Measurements from ENCODE around the gene NOD1.

The NOD1 gene

GRCh38 chr7:30448461-30449189 lies 30.0 kb downstream of the NOD1 start:
- DNase-seq (ENCODE audit: low read depth), result no peak

DNA sequence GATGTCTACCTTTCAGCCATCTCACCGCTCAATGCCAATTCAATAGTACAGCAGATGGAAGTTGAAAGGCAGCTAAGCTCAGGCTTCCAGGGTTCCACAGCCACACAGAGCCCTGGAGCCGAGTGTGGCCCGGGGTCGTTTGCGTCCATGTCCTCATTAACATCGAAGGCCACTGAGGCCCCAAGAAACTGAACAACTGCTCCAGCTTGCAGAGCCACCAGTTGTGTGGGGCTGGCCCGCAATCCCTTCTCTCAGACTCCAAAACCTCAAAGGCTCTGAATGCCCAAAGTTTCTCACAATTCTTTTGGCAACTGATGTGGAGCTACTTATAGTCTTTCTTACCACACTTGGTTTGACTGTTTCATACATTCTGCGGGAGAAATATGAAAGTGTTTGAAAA lies 31.1 kb downstream of the NOD1 start:
- DNase-seq (ENCODE audit: low read depth), result no peak

DNA sequence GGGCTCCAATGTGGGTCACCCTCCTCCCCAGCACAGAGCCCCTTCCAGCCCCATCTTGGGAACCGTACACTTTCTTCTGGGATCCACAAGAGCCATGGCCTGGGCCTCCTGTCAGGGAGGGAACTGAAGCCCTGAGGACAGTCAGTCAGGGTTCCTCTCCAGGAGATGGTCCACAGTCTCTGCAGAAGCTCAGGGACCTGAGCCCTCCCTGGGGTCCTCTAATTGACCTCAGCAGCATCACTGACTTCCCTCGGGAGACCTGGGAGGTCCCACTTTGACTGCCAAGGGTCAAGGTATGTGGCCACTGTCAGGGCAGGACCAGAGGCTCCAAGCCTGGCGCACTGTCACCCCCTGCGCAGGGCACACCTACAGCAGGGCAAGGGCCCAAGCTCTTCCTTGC lies 32.3 kb downstream of the NOD1 start:
- no peak for DNase-seq (ENCODE audit: low read depth)

DNA sequence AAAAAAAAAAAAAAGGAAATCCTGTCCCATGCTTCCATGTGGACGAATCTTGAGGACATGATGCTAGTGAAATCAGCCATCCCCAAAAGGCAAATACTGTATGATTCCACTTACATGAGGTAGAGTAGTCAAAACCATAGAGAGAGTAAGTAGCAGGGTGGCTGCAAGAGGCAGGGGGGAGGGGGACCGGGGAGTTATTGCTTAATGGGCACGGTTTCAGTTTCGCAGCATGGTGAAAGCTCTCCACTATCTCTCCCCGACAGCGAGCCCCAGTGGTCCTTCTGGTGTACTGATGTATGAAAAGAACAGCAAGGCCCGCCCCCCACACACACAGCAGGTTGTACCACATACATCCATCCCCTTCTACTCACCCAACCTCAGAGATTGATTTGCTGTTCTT lies 32.8 kb downstream of the NOD1 start:
- peak; percentile 41 for DNase-seq (ENCODE audit: low read depth)

DNA sequence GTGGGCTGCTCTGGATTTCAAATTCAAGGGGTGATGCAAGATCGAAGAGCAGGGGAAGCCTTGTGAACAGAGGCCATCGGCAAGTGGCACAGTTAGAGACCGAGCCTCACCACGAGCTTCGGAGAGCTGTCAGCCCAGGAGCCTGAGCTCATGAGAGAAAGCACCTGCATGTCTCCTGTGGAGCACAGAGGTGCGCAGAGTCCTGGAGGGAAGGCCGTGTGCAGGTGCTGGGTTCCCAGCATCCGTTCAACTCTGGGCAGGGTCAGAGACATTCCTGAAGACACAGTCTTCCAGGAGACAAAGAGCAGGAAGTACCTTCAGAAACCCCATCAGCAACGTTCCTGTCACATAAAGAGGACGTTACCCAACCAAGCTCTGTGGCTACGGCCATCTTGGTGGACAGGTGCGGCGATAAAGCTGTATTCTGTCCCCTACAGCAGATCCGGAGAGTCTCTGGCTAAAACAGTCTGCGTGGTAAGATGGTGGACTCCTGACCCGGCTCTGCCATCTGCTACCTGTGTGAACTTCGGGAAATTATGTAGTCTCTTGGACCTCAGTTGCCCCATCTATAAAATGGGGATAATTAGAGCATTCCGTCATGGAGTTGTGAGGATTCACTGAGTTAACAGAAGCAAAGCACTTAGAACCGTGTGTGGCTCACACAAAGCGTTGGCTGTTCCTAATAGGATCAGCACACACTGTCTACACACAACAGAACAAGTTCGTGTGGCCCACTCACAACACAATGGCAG lies 40.6 kb downstream of the NOD1 start:
- DNase-seq (ENCODE audit: low read depth), result no peak

DNA sequence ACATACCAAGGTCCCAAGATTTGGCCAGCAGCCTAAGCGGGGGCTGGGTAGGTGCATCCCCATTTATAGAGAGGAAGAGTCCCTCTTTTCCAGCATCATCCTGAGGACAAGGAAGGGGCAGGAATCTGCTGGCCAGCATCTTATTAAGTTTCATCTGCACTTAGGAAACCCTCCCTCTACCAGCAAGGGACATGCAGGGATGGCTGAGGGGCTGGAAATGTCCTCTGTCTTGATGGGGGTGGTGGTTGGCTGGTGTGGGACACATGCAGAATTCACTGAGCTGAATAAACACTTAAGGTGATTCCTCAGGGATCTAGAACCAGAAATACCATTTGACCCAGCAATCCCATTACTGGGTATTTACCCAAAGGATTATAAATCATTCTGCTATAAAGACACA lies 42.1 kb downstream of the NOD1 start:
- no peak for DNase-seq (ENCODE audit: low read depth)

GRCh38 chr7:30436046-30436445 lies 42.5 kb downstream of the NOD1 start:
- no peak for DNase-seq (ENCODE audit: low read depth)

DNA sequence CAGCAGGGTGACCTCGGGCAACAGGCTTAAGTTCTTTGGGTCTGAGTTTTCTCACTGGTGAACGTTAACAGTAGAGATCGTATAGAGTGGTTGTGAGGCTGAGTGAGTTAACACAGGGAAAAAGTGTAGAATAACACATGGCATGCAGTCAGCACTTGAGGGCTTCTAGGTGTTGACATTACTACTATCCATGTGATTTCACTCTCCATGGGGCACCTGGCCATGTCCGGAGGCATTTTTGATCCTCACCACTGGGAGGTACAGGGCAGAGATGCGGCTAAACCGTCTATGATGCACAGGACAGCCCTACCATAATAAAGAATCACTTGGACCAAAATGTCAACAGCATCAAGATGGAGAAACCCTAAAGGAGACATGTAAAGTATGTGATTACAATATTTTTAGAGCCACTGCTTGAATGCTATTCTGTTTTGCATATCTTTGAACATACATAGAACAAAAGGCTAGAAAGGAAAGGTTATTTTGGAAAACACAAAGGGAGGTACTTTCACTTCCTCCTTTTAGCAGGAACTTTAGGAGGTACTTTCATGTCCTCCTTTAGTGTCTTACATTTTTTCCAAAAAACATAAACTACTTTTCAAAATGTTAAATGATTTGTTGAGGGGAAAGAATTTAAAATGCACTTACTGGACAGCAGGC lies 44.3 kb downstream of the NOD1 start:
- no peak for DNase-seq (ENCODE audit: low read depth)

GRCh38 chr7:30433506-30433905 lies 45.1 kb downstream of the NOD1 start:
- no peak for DNase-seq (ENCODE audit: low read depth)

DNA sequence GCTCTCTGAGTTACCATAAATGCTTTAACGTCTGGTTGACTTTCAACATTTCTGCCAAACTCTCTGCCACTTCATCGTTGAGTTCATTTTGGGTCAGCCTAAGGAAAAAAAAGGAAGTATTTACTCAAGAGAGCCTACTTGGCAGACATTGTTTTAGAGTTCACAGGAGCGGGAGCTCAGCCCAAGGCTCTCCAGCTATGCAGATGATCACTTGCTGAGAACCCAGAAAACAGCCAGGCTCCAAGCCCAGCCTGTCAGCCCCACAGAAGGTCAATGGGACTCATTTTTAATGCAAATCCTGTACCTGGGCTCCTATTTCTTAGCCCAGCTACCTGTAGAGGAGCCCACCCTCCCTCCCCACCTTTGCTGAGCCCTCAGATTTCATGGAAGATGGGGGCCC lies 45.5 kb downstream of the NOD1 start:
- no peak for DNase-seq (ENCODE audit: low read depth)

- DNase-seq (ENCODE audit: low read depth), result no peak
Measured at GRCh38 chr7:30430777-30431176, 47.8 kb downstream of the NOD1 start.

DNA sequence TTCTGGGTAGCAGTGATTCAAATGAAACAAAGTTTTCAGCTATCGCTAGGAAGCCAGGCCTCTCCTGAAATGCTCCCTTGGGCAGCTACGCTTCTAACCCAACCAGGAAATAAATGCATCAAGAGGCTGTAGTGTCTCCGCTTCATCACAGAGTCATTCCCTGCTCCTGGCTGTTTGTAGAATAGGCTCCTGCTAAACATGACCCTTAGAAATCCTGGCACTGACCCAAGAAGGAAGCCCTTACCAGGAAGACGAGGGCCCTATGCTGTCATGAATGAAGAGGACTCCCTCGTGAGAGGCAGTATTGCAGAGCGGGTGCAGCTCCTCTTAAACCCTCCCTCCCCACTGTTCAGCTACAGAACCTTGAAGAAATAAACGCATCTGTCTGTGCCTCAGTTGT lies 48.3 kb downstream of the NOD1 start:
- DNase-seq (ENCODE audit: low read depth), result no peak

- no peak for DNase-seq (ENCODE audit: low read depth)
Measured at GRCh38 chr7:30429156-30429530, 49.4 kb downstream of the NOD1 start.

- DNase-seq (ENCODE audit: low read depth), result no peak
Measured at GRCh38 chr7:30428246-30429155, 50.1 kb downstream of the NOD1 start.

DNA sequence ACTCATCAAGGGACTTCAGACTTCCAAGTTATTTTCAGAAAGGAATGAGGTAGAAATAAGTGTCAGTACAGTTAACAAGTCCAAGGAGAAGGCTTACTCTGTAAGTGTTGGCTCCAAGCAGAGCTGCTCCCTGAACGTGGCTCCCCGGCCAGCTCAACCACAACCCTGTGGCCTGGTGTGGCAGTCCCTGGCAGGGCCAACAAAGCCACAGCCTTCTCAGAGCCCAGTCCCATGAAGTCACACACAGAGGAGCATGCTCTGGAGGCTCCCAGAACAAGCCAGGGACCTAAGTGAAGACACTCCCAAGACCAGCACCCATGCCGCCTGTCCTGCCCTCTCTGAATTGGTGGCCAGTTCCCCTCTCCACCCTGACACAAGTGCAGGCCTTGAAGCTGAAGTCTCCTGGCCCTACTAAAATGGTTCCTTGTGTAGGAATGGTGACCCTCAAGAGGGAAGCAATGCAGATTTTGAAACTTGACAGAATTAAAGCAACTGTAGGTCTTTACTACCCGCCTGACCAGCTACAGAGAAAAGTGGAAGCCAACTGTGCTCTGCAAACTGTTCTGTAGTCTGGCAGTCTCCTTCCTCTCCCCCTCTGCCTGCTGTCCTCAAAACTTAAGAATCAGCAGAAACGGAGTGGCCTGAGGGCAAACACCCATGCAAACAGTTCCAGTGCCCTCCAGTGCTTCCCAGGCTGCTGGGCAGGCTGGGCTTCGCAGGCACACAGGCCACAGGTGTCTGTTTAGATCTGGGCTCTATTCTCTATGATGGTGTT lies 51.1 kb downstream of the NOD1 start:
- no peak for DNase-seq (ENCODE audit: low read depth)

DNA sequence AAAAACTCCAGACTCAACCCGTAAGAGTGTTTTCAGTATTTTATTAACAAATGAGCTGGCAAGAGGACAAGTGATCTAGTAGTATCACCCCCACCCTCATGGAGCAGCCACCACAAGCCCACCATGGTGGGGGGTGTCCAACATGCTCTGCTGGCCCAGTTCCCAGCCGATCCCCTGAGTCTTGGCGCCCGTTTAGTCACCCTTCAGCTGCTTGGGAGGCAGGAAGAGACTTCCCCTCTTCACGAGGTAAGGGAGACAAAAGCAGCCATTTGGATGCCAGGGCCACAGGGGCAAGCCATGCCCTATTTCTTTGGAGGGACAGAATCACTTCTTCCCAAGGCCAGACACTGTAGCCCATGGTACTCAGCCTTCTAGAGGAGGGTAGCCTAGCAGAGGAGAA lies 54.1 kb downstream of the NOD1 start:
- no peak for DNase-seq (ENCODE audit: low read depth)

GRCh38 chr7:30423788-30424505 lies 54.6 kb downstream of the NOD1 start:
- DNase-seq (ENCODE audit: low read depth), result no peak

DNA sequence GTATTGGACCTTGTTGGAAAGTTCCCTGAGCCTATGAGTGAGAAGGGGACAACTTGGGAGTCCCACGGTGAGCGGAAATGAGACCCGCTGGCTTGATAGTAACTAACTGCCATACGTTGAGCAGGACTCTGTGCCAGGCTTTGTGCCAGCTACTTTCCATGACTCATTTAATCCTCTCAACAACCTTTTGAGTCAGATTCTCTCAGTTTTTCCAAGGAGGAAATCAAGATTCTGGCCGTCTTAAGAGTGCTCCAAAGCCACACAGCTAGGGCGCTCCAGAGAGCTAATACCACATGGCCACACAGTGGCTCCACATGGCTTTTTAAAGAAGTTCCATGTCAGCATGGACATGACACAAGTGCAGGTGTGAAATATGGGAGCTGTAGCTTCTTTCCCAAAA lies 55.7 kb downstream of the NOD1 start:
- DNase-seq (ENCODE audit: low read depth), result no peak

DNA sequence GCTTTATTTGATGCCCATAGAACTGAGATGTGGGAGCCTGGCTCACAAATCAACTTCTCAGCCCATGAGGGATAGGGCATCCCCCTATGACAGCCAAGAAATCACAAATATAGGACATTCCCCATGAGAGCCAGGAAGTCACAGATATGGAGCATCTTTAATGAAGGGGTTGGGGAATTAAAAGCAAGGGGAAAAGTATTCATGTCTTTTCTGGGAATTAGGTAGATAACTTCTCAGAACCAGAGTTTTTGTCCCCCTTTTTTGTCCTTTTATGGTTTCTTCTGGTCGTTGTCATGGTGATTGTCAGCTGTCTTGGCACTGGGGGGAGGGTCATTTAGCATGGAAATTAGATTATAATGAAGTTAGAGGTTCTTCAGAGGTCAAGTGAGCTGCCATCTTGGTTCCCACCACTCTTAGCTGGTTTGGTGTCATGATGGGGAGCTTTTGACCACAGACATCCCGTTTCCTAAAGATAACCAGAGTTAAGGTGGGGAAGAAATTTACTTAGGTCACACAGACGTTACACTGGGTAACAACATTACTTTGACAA lies 56.9 kb downstream of the NOD1 start:
- DNase-seq (ENCODE audit: low read depth), result no peak

- no peak for DNase-seq (ENCODE audit: low read depth)
Measured at GRCh38 chr7:30420662-30421061, 57.9 kb downstream of the NOD1 start.
